Heart right ventricle (tissue), 16 donors: ENCODE results near the gene FCN2. TPM values are rescaled to one million over a fixed set of nuclear protein-coding genes. Genes with fewer than 3 reads are reported as not detected.

Source experiments
- ATAC-seq, 8 donors: fragments of 200-7000 bp; cut with Tn5 transposase; one replicate each; pipeline ENCODE4 v1.9.1; 2020; ENCODE audit warnings: mild to moderate bottlenecking in 8 of 8, moderate library complexity in 8 of 8, moderate number of reproducible peaks in 1 of 8
- DNase-seq, 2 donors: peaks; one replicate each; pipeline ENCODE4 v3.0.0-alpha.2; 2020
- H3K27ac ChIP-seq, 10 donors: fragments of 200-600 bp; sonication (generic) in 2 of 10; one replicate each; pipeline versions ENCODE4 v1.5.0 to v1.8.0; 2020 to 2022; ENCODE audit warnings: mild to moderate bottlenecking in 3 of 10
- H3K27me3 ChIP-seq, 7 donors: fragments of 200-600 bp; one replicate each; pipeline ENCODE4 v1.8.0; 2021 to 2022; ENCODE audit warnings: mild to moderate bottlenecking in 2 of 7
- H3K36me3 ChIP-seq, 9 donors: fragments of 200-600 bp; sonication (generic) in 1 of 9; one replicate each; pipeline versions ENCODE4 v1.5.0 to v1.8.0; 2020 to 2022; ENCODE audit warnings: mild to moderate bottlenecking in 2 of 9
- H3K4me1 ChIP-seq, 9 donors: fragments of 200-600 bp; sonication (generic) in 1 of 9; one replicate each; pipeline versions ENCODE4 v1.5.0 to v1.8.0; 2020 to 2022; ENCODE audit warnings: mild to moderate bottlenecking in 4 of 9
- H3K4me3 ChIP-seq, 10 donors: fragments of 200-600 bp; sonication (generic) in 2 of 10; one replicate each; pipeline versions ENCODE4 v1.5.0 to v1.8.0; 2020 to 2022; ENCODE audit warnings: mild to moderate bottlenecking in 7 of 10, moderate library complexity in 2 of 10
- H3K9me3 ChIP-seq, 11 donors: fragments of 200-600 bp in 10 of 11; sonication (generic) in 2 of 11; one replicate each; pipeline versions ENCODE4 v1.5.0 to v1.8.0; 2013 to 2022; ENCODE audit warnings: mild to moderate bottlenecking in 2 of 11, control low read depth in 1 of 11, moderate library complexity in 1 of 11
- WGBS, 2 donors: extraction: QIAGEN DNeasy Blood & Tissue Kit; methylation state at CpG; one replicate each; pipeline ENCODE4 v1.1.7; 2013; ENCODE audit warnings: inconsistent platforms in 1 of 2; 5-methylcytosine and 5-hydroxymethylcytosine counted together
- intact Hi-C, 10 donors: fragments of 100-400 bp; cut with DNase I; formaldehyde crosslinking; loops; one replicate each; pipeline versions ENCODE4 v1.11.1 to v1.14.2; 2022
- polyA plus RNA-seq, 2 donors: library from polyadenylated mRNA; stranded (reverse); fragments of 200-250 nt; gene quantifications; one replicate each; pipeline ENCODE4 v1.2.3, GENCODE V29; 2013
- total RNA-seq, 10 donors: library from RNA; stranded (reverse); fragmentation: NEBNext Ultra II Directional in 3 of 10; extraction: Animal tissue kit (Norgen Biotek cat#: 25700) in 3 of 10; gene quantifications; one replicate each; pipeline versions ENCODE4 v1.2.1 to v1.2.4, GENCODE V29; 2021 to 2023
- TF ChIP-seq, protein P1 (sequence below), 9 donors: fragments of 200-600 bp; sonication (generic) in 2 of 9; IDR thresholded peaks; one replicate each; pipeline versions ENCODE4 v1.5.0 to v1.8.0; 2021 to 2022; ENCODE audit warnings: antibody characterized with exemption in 9 of 9, mild to moderate bottlenecking in 5 of 9, moderate library complexity in 1 of 9
- donor health status: Arrhythmogenic right ventricular cardiomyopathy.
- donor health status: ischemic (EF 13 %, LVEDD 7.1; RV severe dilation, severe dysfunction).
- donor health status: healthy with polysubstance abuse.
- donor health status: DM: no; HTN: yes; CAD: no.
- donor health status: DM: no; HTN: no; CAD: no.
- donor health status: ischemic (EF 25% LVEDD 6.9; RV normal size, moderate dysfunction).
- donor health status: ischemic (EF 25% LVEDD 5.7; RV mildly dilated, moderate dysfunction).
- donor health status: healthy.
- donor health status: DM: yes; HTN: yes; CAD: no.
- donor health status: Ischemic cardiomyopathy.
- donor health status: ischemic (EF 35%, LVEDD 5.7; RV mildly dilated, moderate dysfunction).
- donor health status: nonischemic (EF 11% LVEDD 7.7; RV severe dilation, severe dysfunction).
- donor health status: DM: yes; HTN: yes; CAD: no.
- donor health status: PGD.
- donor health status: ischemic (EF 29% LVEDD 5.4; RV normal size, mild dysfunction).
- donor health status: nonischemic (EF 23%, LVEDD 6.1; RV moderate dilation, normal function).

FCN2 gene
- total and polyA plus RNA-seq, 12 donors = 0.19 to 0.46 (median 0.26) TPM; not detected in 7

DNA sequence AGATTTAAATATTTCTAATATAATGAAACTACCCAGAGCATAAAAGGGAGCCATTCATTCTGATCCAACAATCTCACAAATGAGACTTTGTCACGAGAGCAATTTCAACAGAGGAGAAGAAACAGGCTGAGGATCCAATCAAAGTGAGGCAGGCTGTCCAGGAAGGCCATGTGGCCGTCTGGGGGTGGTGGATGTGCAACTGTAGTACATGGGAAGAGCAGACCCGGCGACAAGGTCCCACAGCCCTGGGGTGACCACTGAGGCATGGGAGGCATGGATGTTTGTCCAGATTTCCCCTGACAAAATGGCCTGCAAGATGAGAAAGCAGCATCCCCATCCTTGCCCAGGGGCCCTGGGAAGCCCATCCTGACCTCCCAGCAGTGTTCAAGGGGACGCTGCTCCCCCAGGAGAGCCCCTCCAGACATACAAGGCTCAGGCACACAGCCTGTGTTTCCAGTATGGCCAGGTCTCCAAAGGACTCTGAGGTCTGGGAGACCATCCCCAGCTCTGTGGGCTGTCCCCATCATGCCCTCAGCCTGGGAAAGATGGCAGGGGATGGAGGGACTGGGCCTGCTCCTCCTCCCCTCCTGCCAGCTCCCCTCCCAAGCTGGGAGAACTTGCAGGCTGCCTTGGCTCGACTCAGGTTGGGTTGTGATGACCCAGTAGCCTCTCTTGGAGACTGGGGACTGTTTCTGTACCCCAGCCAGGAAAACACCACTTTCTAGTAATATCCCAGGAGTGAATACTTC is 27.5 kb upstream of the FCN2 start:
- TF ChIP-seq, protein P1, sequence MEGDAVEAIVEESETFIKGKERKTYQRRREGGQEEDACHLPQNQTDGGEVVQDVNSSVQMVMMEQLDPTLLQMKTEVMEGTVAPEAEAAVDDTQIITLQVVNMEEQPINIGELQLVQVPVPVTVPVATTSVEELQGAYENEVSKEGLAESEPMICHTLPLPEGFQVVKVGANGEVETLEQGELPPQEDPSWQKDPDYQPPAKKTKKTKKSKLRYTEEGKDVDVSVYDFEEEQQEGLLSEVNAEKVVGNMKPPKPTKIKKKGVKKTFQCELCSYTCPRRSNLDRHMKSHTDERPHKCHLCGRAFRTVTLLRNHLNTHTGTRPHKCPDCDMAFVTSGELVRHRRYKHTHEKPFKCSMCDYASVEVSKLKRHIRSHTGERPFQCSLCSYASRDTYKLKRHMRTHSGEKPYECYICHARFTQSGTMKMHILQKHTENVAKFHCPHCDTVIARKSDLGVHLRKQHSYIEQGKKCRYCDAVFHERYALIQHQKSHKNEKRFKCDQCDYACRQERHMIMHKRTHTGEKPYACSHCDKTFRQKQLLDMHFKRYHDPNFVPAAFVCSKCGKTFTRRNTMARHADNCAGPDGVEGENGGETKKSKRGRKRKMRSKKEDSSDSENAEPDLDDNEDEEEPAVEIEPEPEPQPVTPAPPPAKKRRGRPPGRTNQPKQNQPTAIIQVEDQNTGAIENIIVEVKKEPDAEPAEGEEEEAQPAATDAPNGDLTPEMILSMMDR (IDR thresholded peaks at IDR 0.05) = no peak
- ATAC-seq (peak in 1 of 8 donors; percentile 28), DNase-seq (no peak)
- 64 to 65% methylated on average over 6 of the region's 6 CpGs for WGBS, 2 donors
- peaks cover 0 to 8% (median 0%) of the 10 kb centered on the region in 7 donors for H3K27me3 ChIP-seq
- H3K4me3 ChIP-seq = no peak overlapping the region
- no peaks in the 10 kb centered on the region for H3K4me1 ChIP-seq
- no peak overlapping the region for H3K27ac ChIP-seq
- intact Hi-C loops = no loop called here
- peaks cover 0 to 8% (median 0%) of the 10 kb centered on the region in 11 donors for H3K9me3 ChIP-seq
- no peaks in the 10 kb centered on the region for H3K36me3 ChIP-seq

GRCh38 chr9:134853893-134854292 is 26.7 kb upstream of the FCN2 start:
- DNase-seq (no peak), ATAC-seq (no peak)
- H3K27ac ChIP-seq = no peak overlapping the region
- WGBS, 2 donors = 86 to 87% methylated on average over 6 of the region's 6 CpGs
- H3K36me3 ChIP-seq = no peaks in the 10 kb centered on the region
- H3K4me1 ChIP-seq = no peaks in the 10 kb centered on the region
- peaks cover 0 to 3% (median 0%) of the 10 kb centered on the region in 11 donors for H3K9me3 ChIP-seq
- H3K27me3 ChIP-seq = peaks cover 0 to 8% (median 0%) of the 10 kb centered on the region in 7 donors
- H3K4me3 ChIP-seq = no peak overlapping the region
- intact Hi-C loops = no loop called here
- TF ChIP-seq, protein P1 (IDR thresholded peaks at IDR 0.05) = no peak

- H3K27ac ChIP-seq = no peak overlapping the region
- H3K4me3 ChIP-seq = no peak overlapping the region
- peaks cover 0 to 8% (median 0%) of the 10 kb centered on the region in 7 donors for H3K27me3 ChIP-seq
- no peaks in the 10 kb centered on the region for H3K4me1 ChIP-seq
- 89 to 92% methylated on average over 11 of the region's 11 CpGs for WGBS, 2 donors
- no peaks in the 10 kb centered on the region for H3K36me3 ChIP-seq
- peak in 1 of 8 donors; percentile 47 for ATAC-seq
- intact Hi-C loops = no loop called here
- TF ChIP-seq, protein P1 (IDR thresholded peaks at IDR 0.05) = no peak
- peaks cover 0 to 3% (median 0%) of the 10 kb centered on the region in 11 donors for H3K9me3 ChIP-seq
- DNase-seq = no peak
Observed at GRCh38 chr9:134854541-134854981, 26.0 kb upstream of the FCN2 start.

GRCh38 chr9:134855231-134855899 is 25.2 kb upstream of the FCN2 start:
- DNase-seq = no peak
- peak in 1 of 8 donors; percentile 26 for ATAC-seq
- WGBS, 2 donors = 88 to 92% methylated on average over 18 of the region's 18 CpGs
- Histone ChIP-seq H3K27ac (no peak overlapping the region), H3K36me3 (no peaks in the 10 kb centered on the region), H3K27me3 (peaks cover 0 to 8% (median 0%) of the 10 kb centered on the region in 7 donors), H3K4me3 (no peak overlapping the region), H3K4me1 (no peaks in the 10 kb centered on the region), H3K9me3 (peaks cover 0 to 7% (median 0%) of the 10 kb centered on the region in 11 donors)
- TF ChIP-seq, protein P1 (IDR thresholded peaks at IDR 0.05) = no peak
- intact Hi-C loops = no loop called here
